Brain microvascular endothelial cell (primary cell): Measurements from ENCODE around the gene LZTFL1.

Source experiments
- DNase-seq: peaks from one replicate; pipeline ENCODE4 v3.0.0-alpha.2; 2020
- H3K27ac ChIP-seq: fragments of 250-450 bp; sonication (Bioruptor Pico); 2 replicates; pipeline ENCODE4 v1.5.1; 2020; ENCODE audit warnings: mild to moderate bottlenecking, moderate library complexity
- H3K27me3 ChIP-seq: fragments of 250-450 bp; sonication (Bioruptor Pico); replicated peaks from 2 replicates; pipeline ENCODE4 v1.5.1; 2020; ENCODE audit warnings: mild to moderate bottlenecking
- H3K36me3 ChIP-seq: fragments of 250-450 bp; sonication (Bioruptor Pico); replicated peaks from 2 replicates; pipeline ENCODE4 v1.5.1; 2020; ENCODE audit warnings: mild to moderate bottlenecking
- H3K4me3 ChIP-seq: 2 replicates; pipeline ENCODE4 v1.5.1; 2011; ENCODE audit warnings: low read depth, mild to moderate bottlenecking, control low read depth, low read length, moderate library complexity
- in situ Hi-C: cut with HindIII; loops from 2 replicates; pipeline ENCODE4 v1.10.0; 2017; ENCODE audit warnings: low sequenced_read_pairs, low pct_ligation_motif_present
- TF ChIP-seq, protein P1 (sequence below): IDR thresholded peaks from 2 replicates; pipeline ENCODE4 v1.5.1; 2011; ENCODE audit warnings: low read depth, mild to moderate bottlenecking, moderate library complexity, low read length, control low read depth, inconsistent platforms; ENCODE audit errors: missing control alignments

LZTFL1 gene

DNA sequence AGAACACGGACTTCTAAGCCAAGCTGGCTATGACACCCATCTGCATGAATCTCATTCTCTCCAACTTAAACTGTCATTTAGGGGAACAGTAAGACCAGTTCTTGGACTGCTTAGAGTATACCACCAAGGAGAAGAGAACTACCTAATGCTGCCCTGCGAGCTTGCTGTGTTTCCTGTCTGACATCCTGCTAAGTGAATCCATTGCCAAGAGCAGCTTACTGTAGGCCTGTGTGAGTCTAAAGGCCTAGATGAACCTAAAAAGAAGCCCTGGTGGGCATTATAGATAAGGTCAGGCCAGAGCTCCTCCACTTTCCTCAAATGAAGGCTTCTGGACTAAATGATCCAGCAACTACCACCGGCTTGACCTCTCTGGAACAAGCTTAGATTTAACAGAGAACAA is 15.0 kb downstream of the LZTFL1 start:
- no peak for DNase-seq
- in situ Hi-C loops: no loop called here

DNA sequence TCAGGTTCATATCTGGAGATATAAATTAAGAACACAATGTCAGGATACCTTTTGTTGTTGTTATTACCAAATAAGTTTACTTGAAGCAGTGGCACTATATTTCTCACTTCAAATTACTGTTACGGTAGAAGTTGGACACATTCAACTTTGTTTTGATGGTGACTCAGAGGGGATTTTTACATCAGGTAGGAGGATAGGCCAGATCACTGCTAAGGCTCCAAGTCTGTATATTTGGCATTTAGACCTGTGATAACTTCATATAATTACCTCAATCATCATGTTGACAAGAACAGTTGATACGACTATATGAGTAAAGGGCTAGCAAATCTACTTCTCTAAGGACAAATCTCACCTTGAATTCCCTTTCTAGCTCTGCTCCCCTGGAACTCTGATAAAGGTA is 15.6 kb downstream of the LZTFL1 start:
- Histone ChIP-seq H3K36me3 (peaks cover 22% of the 10 kb centered on the region), H3K27ac (no peak overlapping the region)
- TF ChIP-seq, protein P1, sequence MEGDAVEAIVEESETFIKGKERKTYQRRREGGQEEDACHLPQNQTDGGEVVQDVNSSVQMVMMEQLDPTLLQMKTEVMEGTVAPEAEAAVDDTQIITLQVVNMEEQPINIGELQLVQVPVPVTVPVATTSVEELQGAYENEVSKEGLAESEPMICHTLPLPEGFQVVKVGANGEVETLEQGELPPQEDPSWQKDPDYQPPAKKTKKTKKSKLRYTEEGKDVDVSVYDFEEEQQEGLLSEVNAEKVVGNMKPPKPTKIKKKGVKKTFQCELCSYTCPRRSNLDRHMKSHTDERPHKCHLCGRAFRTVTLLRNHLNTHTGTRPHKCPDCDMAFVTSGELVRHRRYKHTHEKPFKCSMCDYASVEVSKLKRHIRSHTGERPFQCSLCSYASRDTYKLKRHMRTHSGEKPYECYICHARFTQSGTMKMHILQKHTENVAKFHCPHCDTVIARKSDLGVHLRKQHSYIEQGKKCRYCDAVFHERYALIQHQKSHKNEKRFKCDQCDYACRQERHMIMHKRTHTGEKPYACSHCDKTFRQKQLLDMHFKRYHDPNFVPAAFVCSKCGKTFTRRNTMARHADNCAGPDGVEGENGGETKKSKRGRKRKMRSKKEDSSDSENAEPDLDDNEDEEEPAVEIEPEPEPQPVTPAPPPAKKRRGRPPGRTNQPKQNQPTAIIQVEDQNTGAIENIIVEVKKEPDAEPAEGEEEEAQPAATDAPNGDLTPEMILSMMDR: no peak

More for the DNA sequence above, 15.0 kb downstream of the LZTFL1 start:
- Histone ChIP-seq H3K27me3 (no peaks in the 10 kb centered on the region), H3K4me3 (no peak overlapping the region), H3K36me3 (peaks cover 22% of the 10 kb centered on the region), H3K27ac (no peak overlapping the region)
- TF ChIP-seq, protein P1: no peak

DNA sequence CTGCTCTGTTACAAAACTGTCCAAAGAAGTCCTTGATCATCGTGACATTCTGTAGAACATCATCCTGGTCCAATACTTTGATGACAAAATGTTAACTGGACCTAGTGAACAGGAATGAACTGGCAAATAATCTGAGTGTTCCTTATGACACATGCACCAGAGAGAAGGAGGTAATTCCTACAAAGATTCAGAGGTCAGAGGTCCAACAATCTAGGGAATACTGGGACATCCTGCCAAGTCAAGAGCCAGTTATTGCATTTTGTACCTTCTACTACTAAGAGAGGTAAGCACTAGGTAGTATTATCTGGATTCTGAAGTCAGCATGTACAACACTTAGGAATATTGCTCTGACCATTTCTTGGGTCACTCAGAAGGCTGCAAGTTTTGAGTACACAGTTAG is 20.8 kb downstream of the LZTFL1 start:
- H3K27me3 ChIP-seq: no peaks in the 10 kb centered on the region
- in situ Hi-C loops: no loop called here
- TF ChIP-seq, protein P1: no peak
- H3K36me3 ChIP-seq: peaks cover 9% of the 10 kb centered on the region
- no peak overlapping the region for H3K4me3 ChIP-seq
- no peak for DNase-seq
- no peak overlapping the region for H3K27ac ChIP-seq

More for the DNA sequence above, 15.6 kb downstream of the LZTFL1 start:
- DNase-seq: no peak
- H3K27me3 ChIP-seq: no peaks in the 10 kb centered on the region
- in situ Hi-C loops: no loop called here
- H3K4me3 ChIP-seq: no peak overlapping the region

DNA sequence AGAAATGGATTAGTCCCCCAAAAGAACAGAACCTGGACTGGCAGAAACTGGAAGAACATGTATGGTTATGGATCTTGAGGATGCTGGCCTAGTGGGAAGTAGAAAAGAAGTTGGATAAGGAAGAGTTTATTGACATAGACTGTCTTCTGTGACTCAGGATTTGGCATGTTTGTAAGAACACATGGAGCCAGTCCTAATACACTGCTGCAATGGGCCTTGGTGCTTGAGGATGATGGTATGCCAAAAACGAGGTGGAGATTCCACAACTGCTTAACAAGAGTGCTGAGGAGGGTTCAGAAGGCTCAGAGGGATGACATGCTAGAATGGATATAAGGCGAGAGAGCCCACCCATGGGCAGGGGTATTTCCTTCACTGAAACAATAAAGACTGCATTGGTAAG is 22.4 kb downstream of the LZTFL1 start:
- in situ Hi-C loops: no loop called here
- Histone ChIP-seq H3K4me3 (no peak overlapping the region), H3K36me3 (peaks cover 2% of the 10 kb centered on the region), H3K27ac (no peak overlapping the region), H3K27me3 (no peaks in the 10 kb centered on the region)
- no peak for DNase-seq
- TF ChIP-seq, protein P1: no peak

DNA sequence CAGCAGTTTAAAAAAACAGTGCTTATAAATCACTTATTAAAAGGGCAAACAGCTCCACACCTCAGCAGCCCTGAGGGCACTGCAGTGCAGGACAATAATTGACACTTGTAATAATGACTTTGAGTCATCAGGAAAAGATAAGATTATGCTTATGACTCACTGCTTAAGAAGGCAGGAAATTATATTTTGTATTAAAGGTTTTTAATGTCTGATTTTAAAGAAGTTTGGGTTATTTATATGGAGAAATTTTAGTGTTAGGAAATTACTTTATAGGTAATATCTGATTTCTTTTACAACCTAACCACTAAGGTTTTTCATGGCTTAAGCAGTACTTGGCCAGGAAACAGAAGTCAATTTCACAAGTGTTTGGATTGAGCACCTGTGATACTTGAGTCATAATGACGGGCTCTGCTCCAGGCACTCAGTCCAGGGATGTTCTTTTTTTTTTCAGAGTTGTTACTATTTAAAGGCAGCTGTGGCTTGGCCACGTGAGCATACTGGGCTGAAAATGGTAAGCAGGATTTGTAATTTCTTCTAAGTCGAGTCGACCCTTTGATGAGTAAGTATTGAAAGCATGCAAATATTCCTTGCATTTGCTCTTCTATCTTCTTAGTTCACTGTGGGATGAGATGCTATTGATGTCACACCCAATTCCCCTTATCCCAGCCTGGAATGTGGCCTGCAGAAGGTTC is 23.9 kb downstream of the LZTFL1 start:
- H3K4me3 ChIP-seq: no peak overlapping the region
- H3K27ac ChIP-seq: peak overlapping the region; percentile 20
- H3K27me3 ChIP-seq: no peaks in the 10 kb centered on the region
- TF ChIP-seq, protein P1: no peak
- in situ Hi-C loops: no loop called here
- no peaks in the 10 kb centered on the region for H3K36me3 ChIP-seq
- peak; percentile 86 for DNase-seq

DNA sequence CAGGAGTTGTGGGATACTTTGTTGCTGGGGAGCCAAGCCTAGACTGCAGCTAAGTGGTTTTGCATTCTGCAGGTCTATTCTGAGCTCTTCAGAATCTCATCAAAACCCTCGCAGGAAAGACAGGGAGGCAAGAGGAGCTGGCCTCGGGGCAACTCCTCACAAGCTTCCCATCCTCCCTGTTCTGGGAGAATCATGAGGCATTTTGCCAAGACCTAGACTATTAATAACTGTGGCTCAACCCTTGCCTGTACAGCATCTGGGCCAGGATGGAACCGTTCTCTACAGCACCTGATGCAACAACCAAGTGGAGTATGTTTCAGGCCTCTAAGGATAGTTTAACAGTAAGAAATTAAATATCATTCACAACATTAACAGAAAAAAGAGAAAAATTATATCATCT is 25.4 kb downstream of the LZTFL1 start:
- in situ Hi-C loops: no loop called here
- Histone ChIP-seq H3K27me3 (no peaks in the 10 kb centered on the region), H3K4me3 (no peak overlapping the region), H3K27ac (no peak overlapping the region), H3K36me3 (no peaks in the 10 kb centered on the region)
- TF ChIP-seq, protein P1: no peak
- no peak for DNase-seq
